Amniotic stem cell (primary cell): ENCODE results near the gene ABI1.

Experiments used
- DNase-seq: peaks from one replicate; lab custom pipeline; 2025; lab: John Stamatoyannopoulos, UW

ABI1 gene

DNA sequence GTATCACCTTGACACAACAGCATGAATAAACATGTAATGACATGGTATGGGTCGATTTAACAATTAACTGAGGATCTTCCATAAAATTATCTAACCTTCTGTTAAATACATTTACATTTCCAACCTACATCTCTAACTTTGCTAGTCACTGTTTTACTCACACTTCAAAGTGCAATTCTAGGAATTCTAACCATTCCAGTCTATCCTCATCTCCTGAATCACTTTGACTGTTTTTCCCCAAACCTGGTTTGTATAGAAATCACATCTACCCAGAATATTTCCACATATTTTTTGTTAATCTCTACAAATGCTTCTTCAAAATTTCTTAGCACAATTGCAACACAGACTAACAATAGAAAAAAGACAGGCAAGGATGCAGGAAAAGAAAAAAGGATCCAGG, 6.2 kb downstream of the ABI1 start:
- DNase-seq = no peak

DNA sequence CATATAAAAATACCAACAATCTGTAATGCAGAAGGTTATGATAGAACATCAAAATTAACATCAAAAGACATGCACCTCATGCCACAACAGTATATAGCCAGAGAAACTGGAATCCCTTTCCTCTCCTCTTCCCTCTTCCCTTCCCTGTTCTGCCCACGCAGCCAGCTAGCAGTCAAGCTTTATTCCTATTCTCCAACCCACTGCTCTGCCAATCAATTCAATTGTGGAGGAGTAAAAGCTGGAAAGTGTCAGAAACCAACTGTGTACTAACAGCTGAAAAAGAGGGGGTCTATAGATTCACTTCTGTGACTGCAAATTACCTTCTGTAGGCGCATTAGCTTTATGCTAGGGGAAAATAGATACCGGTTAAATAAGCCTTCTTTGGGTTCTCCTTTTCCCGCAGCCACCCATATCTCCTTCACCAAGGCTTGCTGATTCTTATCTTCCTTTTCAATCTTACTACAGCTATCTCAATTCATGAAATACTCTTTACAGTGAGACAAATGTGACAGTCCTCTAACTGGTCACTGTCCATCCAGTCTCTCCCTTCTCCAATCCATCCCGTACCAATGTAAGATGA, 16.3 kb downstream of the ABI1 start:
- no peak for DNase-seq

DNA sequence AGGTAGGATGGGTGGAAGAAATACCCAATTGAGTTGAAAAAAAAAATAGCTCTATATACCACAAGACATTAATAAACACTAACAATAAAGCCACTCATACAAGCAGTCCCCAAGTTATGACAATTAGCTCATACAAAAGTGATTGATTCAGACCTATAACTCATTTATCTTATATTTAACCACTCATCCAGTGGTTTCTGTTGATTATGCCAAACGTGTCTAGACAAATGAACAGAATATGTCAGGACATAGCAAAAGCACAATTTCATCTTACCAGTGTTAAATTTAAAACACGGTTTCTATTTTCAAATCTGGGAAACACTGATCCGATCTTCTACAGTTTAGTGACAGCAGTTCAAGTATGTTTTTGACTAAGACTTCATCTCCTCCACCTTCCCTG, 17.0 kb downstream of the ABI1 start:
- DNase-seq = no peak

DNA sequence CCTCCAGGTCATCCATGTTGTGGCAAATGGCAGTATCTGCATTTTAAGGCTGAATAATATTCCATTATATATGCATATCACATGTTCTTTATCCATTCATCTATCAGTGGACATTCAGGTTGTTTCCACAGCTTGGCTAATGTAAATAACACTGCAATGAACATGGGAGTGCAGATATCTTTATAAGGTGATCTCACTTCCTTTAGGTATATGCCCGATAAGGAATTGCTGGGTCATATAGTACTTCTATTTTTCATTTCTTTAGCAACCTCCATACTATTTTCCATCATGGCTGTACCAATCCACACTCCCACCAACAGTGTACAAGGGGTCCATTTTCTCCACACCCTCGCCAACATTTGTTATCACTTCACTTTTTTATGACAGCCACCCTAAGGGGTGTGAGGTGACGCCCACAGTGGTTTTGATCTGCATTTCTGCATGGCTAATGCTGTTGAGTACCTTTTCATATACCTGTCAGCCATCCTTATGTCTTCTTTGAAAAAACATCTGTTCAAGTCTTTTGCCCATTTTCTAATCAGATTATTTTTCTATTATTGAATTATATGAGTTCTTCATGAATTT, 18.9 kb downstream of the ABI1 start:
- no peak for DNase-seq

DNA sequence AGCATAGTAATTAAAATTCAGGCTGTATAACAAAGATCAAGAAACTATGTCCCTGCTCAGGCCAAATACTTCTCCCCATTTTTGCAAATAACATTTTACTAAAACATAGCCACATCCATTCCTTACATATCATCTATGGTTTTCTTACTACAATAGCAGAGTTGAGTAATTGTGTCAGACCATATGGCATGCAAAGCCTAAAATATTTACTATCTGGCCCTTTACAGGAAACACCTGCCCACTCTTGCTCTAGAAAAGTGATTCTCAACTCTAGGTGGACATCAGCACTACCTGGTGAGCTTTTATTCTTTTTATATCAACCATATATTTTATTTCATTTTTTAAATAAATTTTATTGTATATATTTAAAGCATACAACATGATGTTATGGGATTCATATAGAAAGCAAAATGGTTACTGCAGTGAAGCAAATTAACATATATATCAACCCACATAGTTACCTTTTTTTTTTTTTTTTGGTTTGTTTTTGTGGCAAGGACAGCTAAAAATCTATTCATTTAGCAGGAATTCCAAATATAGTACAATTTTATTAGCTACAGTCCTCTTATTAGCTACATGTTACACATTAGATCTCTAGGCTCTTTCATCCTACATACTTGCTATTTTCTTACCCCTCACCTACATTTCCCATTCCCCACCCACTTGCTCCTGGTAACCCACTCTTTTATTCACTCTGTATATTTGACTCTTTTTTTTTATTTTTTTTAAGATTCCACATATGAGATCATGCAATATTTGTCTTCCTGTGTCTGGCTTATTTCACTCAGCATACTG, 19.6 kb downstream of the ABI1 start:
- DNase-seq = no peak

DNA sequence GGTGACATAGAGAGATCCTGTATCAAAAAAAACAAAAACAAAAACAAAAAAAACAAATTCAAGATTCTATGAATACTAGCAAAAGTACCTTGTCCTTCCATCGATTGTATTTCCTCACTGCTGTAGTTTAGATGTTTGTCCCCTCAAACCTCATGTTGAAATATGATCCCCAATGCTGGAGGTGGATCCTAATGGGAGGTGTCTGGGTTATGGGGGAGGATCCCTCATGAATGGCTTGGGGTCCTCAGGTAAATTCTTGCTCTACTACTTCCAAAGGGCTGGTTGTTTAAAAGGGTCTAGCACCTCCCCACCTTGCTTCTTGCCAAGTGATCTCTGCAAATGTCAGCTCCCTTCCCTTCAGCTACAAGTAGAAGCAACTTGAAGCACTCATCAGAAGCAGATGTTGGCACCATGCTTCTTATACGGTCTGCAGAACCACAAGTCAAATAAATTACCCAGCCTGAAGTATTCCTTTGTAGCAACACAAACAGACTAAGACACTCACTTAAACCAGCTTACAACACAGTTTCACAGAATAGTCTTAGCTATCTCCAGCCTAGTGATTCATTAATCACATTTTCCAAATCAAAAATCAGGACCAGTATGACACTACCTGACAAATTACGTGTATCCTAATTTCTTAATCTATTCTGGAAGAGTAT, 20.7 kb downstream of the ABI1 start:
- DNase-seq = no peak

DNA sequence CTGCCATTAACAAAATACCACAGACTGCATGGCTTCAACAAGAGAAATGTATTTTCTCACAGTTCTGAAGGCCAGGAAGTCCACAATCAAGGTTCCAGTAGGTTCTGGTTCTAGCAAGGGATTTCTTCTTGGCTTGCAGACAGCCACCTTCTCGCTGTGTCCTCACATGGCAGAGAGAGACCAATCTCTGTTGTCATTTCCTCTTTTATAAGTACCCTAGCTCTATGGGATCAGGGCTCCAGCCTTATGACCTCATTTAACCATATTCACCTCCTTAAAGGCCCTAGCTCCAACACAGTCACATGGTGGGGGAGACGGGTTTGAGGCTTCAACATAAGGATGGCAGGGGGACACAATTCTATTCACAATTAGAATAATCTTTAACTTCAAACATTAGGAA, 23.6 kb downstream of the ABI1 start:
- DNase-seq = no peak

DNA sequence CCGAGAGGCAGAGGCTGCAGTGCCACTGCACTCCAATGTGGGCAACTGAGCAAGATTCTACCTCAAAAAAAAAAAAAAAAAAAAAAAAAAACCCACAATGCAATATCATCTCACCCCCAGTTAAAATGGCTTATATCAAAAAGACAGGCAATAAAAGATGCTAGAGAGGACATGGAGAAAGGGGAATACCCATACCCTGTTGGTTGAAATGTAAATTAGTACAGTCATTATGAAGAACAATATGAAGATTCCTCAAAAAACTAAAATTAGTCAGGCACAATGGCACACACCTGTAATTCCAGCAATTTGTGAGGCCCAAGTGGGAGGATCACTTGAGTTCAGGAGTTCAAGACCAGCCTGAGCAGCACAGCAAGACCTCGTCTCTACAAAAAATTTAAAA, 25.7 kb downstream of the ABI1 start:
- no peak for DNase-seq

DNA sequence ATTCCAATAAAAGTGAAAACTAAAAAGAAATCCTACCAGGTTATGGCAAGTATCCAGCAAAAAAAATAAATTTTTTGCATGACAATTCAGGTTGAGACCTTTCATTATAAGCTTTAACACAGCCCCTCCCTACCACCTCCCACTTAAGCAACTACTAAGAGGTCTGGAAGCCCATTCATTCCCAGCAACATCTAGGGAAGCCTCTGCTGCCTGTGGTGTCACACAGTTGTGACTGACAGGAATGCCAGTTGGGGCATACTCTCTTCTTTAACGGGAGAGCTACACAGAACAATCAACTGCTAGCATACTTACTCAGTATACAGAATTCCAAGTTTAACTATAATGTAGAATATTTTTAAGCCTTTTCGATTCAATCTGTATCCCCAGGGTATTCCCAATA, 27.8 kb downstream of the ABI1 start:
- DNase-seq = no peak

DNA sequence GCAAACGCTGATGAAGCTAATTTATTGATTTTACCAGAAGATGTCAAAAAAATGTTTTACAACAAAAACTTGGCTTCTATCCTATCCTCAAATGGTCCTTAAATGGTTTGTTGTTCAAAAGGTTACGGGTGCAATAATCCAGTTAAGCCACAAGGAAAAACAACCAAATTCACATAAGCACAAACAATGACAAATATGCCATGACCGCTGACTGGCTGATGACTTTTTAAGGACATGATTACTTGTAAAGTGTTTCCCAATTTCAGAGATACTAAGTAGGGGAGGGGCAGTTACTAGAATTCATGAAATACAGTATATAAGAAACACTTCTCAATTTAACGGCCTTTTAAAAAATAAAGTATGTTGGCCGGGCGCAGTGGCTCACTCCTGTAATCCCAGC, 28.8 kb downstream of the ABI1 start:
- no peak for DNase-seq

DNA sequence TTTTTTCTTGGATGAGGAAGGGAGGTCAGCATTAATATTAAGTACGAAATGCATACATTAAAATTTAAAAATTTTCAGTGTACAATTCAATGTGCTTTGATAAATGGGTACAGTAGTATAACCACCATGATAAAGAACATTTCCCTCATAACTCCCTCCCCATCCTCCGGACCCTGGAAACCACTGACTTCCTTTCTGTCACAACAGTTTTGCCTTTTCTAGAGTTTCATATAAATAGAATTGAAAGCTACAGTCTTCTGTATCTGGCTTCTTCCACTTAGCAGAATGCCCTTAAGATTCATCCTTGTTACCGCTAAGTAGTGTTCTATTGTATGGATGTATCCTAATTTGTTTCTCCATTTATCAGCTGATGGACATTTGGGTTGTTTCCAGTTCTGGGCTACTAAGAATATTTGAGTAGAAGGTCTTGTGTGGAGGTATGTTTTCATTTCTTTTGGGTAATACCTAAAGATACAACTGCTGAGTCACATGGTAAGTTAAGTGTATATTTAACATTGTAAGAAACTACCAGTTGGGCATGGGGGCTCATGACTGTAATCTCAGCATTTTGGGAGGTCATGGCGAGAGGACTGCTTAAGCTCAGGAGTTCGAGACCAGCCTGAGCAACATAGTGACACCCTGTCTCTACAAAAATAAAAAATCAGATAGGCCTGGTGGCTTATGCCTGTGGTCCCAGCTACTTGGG, 30.8 kb downstream of the ABI1 start:
- DNase-seq = no peak

DNA sequence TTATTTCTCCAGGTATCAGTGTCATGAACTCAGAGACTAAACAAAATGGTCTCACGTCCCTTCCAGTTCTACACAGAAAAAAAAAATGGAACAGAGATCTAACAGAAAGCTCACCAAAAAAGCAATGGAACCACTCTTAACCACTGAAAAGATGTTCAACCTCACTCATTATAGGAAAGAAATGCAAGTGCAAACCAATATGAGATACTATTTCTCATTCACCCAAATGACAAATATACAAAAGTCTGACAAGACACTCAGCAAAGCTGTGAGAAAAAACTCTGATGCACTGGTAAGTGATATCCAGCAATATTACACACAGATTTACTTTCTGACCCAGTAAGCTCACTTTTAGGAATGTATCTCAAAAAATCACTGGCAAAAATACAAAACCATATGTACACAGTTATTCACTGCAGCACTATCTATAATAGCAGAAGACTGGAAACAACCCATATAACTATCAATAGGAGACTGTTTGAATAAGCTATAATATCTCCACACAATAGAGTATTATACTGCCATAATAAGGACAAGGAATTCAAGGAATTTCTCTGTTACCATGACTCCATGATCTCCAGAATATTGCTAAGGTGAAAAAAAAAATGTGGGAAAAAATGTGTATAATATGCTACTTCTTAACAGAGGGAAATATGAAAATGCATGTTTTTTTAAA, 36.6 kb downstream of the ABI1 start:
- DNase-seq = no peak

DNA sequence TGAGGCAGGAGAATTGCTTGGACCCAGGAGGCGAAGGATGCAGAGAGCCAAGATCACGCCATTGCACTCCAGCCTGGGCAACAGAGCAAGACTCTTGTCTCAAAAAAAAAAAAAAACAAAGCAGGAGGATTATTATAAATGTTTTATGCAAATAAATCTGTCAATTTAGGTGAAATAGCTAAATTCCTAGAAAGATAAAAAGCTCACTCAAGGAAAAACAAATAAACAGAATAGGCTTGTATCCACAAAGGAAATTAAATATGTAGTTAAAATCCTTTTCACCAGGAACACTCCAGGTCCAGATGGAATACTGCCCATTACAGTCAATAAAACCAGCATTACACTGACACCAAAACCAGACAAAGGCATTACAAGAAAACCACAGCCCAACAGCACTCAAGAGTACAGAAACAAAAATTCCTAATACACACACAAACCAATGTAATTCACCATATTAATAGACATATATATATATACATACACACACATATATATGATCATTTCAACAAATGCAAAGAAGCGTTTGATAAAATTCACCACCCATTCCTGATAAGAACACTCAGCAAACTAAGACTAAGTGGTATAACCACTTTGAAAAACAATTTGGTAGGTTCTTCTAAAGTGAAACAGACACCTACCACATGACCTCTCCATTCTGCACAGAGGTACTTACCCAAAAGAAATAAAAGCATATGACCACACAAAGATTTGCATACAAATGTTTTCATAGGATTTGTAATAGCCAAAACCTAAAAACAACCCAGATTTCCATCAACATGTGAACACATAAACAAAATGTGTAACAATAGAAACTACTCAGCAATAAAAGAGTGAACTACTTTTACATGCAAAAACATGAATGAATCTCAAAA, 38.8 kb downstream of the ABI1 start:
- DNase-seq = no peak

DNA sequence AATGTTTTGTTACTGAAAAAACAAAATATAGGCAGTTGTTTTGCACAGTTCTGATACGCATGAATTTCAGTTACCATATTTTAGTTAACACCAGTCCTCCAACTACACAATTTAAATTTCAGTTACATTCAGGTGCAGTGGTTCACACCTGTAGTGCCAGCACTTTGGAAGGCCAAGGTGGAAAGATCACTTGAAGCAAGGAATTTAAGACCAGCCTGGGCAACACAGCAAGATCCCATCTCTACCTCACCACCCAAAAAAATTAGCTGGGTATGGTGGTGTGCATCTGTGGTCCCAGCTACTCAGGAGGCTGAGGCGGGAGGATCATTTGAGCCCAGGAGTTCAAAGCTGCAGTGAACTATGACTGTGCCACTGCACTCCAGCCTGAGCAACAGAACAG, 45.3 kb downstream of the ABI1 start:
- DNase-seq = no peak

DNA sequence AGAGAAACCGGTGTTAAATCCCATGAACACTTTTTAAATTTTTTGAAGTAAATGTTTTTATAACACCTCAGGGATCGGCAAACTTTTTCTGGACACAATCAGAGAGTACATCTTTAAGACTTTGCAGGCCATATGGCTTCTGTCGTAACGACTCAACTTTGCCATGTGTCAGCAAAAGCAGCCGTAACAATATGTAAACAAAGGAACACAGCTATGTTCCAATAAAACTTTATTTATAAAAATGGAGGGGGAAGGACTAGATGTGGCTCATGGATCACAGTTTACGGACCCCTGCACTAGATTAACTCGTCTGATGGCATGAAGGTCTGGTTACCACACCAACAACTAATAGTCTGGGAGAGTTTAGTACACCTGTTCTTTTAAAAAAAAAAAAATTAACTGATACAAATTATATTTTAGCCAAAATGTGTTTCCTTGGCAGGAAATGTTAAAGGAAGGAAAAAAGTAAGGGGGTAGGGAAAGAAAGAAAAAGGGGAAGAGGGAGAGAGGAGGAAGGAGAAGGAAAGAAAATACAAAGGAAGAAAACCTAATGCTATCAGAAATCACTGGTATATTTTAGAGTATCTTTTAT, 50.2 kb downstream of the ABI1 start:
- DNase-seq = no peak

DNA sequence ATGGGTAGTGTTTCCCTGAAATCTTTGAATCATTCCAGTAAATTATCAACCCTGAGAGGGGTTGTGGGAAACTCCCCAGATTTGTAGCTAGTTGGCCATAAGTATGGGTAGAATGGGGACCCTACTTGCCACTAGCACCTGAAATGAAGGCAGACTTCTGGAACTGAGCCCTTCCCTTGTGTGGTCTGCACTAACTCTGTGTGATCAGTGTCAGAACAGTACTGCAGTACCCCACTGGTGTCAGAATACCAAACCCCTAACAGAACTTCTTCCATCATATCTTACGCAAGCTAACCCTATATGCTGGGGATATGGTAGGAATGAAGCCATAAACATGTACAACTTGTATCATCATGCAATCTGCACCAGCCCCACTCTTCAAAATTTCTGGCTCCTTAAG, 50.8 kb downstream of the ABI1 start:
- DNase-seq = no peak

DNA sequence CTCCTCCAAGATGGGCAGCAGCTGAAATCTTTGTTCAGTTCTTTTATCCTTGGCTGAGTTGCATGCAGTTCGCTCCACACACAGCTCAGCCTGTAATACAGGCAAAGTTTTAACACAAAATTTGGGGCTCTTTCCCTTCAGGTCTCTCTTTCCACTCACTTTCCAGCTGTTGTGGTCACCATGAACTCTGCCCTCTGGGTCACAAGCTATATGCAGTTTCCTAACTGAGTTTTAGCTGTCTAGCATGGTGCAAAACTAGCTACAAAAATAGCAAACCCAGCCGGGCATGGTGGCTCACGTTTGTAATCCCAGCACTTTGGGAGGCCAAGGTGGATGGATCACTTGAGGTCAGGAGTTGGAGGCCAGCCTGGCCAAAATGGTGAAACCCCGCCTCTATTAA, 53.2 kb downstream of the ABI1 start:
- DNase-seq = no peak

DNA sequence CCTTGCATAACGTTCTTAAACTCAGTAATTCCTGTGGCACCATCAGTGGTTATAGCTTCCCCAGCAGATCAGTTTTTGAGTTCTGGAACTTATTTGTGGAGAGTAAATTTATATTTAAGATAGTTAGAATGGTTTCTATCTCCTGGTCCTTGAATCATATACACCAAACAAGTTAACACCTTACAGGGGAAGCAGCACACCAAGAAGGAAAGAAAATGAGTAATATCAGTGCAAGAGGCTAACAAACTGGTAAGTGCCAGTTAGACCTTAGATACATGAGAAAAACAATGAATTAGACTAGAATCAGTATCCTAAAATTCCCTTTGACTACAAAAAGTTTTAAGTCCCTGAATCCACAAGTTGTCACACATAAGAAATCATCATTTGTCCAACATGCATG, 54.2 kb downstream of the ABI1 start:
- DNase-seq = no peak

DNA sequence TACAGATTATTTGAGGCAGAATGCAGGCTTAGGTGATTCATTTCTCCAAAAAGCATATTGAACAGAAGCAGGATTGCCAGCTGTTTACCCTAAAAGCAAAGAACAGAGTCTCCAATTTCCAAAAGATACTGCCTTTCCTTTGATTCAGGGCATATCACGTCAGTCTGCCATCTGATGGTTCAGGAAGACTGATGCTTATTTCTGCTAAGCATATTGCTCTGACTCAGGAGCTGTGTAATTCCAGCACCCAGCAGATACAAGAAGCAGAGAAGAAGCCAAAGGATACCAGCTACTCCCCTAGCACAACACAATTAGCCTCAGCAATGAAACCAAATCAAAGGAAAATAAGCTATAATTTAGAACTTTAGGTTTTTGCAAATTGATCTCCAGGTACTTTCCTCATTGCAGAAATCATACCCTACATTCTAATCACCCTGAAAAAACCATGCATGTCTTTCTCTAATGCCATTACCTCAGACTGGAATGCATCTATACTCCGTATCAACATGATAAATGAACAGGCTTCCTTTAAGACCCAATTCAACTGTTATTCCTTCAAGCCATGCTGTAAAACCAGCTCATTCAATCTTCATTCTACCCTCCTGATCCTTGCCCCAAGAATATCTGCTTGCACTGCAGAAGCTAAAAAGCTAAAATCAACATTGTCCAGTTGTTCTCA, 55.1 kb downstream of the ABI1 start:
- no peak for DNase-seq
